ENCODE measurements around the gene ARNT2.

GRCh38 chr15:80384432-80384831, 19.8 kb upstream of the ARNT2 start:
- TF ChIP-seq CTCF (IDR thresholded peaks at IDR 0.05; ENCODE audit: low read depth, low read length) (no peak), POLR2A (IDR thresholded peaks at IDR 0.05; ENCODE audit: extremely low read depth, insufficient read length) (no peak), MYC (IDR thresholded peaks at IDR 0.05; ENCODE audit: low read depth, low read length) (no peak), MAX (IDR thresholded peaks at IDR 0.05; ENCODE audit: low read depth, low read length) (no peak)

Measured in NB4 (cell line).